HG03457 (cell line): ENCODE results near the gene MEIOB.

ENCODE experiments used
- ATAC-seq: cut with Tn5 transposase; IDR thresholded peaks from one replicate; pipeline ENCODE4 v1.9.1; 2021; ENCODE audit warnings: moderate number of reproducible peaks; ENCODE audit not compliant: unreplicated experiment

MEIOB gene

GRCh38 chr16:1832838-1833454 is 39.0 kb downstream of the MEIOB start:
- no peak for ATAC-seq

GRCh38 chr16:1831186-1832075 is 40.5 kb downstream of the MEIOB start:
- no peak for ATAC-seq

- ATAC-seq: no peak
Observed at GRCh38 chr16:1830213-1830612, 41.8 kb downstream of the MEIOB start.

GRCh38 chr16:1828645-1829410 is 43.1 kb downstream of the MEIOB start:
- no peak for ATAC-seq

- ATAC-seq: peak; percentile 59
Observed at GRCh38 chr16:1826691-1827573, 45.0 kb downstream of the MEIOB start, which contains the start of the genes FAHD1 and HAGH. Gene FAHD1 (plus strand): TSS chr16:1827206. CDS start chr16:1827239, 33 bp downstream. Gene HAGH (minus strand): TSS chr16:1826825. CDS start chr16:1826787, 38 bp downstream.

GRCh38 chr16:1825864-1826690 is 45.9 kb downstream of the MEIOB start:
- peak; percentile 27 for ATAC-seq

- ATAC-seq: no peak
Observed at GRCh38 chr16:1825381-1825863, 46.5 kb downstream of the MEIOB start.

GRCh38 chr16:1823821-1824220 is 48.1 kb downstream of the MEIOB start:
- no peak for ATAC-seq

GRCh38 chr16:1822801-1823200 is 49.2 kb downstream of the MEIOB start:
- ATAC-seq: no peak

GRCh38 chr16:1821861-1822611 is 49.9 kb downstream of the MEIOB start:
- ATAC-seq: no peak

- no peak for ATAC-seq
Observed at GRCh38 chr16:1820946-1821290, 51.0 kb downstream of the MEIOB start.

GRCh38 chr16:1820096-1820945 is 51.6 kb downstream of the MEIOB start:
- no peak for ATAC-seq

- ATAC-seq: no peak
Observed at GRCh38 chr16:1819611-1820010, 52.4 kb downstream of the MEIOB start.

GRCh38 chr16:1818873-1819525 is 53.0 kb downstream of the MEIOB start:
- ATAC-seq: no peak

GRCh38 chr16:1818204-1818872 is 53.6 kb downstream of the MEIOB start:
- ATAC-seq: no peak

- no peak for ATAC-seq
Observed at GRCh38 chr16:1817716-1818115, 54.2 kb downstream of the MEIOB start.

GRCh38 chr16:1817276-1817589 is 54.7 kb downstream of the MEIOB start:
- no peak for ATAC-seq
